ENCODE data around the gene LEMD2.

- TF ChIP-seq POLR2A (IDR thresholded peaks at IDR 0.05; ENCODE audit: low read length) (no peak), GATA1 (IDR thresholded peaks at IDR 0.05; ENCODE audit: low read depth, low read length) (no peak)
Measured at GRCh38 chr6:33813246-33813904, 24.4 kb upstream of the LEMD2 start.

Measured in erythroblast (primary cell).